Ovary (tissue), 9 donors: Measurements from ENCODE around the gene SLC9B2. TPM values are rescaled to one million over a fixed set of nuclear protein-coding genes. Genes with fewer than 3 reads are reported as not detected.

Experiments used
- DNase-seq, 5 donors: peaks; one replicate each; pipeline ENCODE4 v3.0.0-alpha.2; 2019 to 2020
- H3K27ac ChIP-seq, 2 donors: fragments of 200-600 bp; one replicate each; pipeline versions ENCODE4 v1.5.1 to v1.8.0; 2019 to 2022
- H3K27me3 ChIP-seq: fragments of 200-600 bp; one replicate; pipeline ENCODE4 v1.8.0; 2022
- H3K36me3 ChIP-seq: fragments of 200-600 bp; sonication (generic); one replicate; pipeline ENCODE4 v1.5.1; 2019
- H3K4me1 ChIP-seq: one replicate; pipeline ENCODE4 v1.8.1; 2013; ENCODE audit warnings: mild to moderate bottlenecking, moderate library complexity; ENCODE audit not compliant: insufficient read depth
- H3K4me3 ChIP-seq: fragments of 200-600 bp; sonication (generic); one replicate; pipeline ENCODE4 v1.5.1; 2017
- H3K9me3 ChIP-seq, 2 donors: fragments of 200-600 bp in 1 of 2; sonication (generic) in 1 of 2; one replicate each; pipeline versions ENCODE4 v1.5.1 to v1.8.1; 2013 to 2019; ENCODE audit warnings: mild to moderate bottlenecking in 1 of 2, moderate library complexity in 1 of 2
- EP300 ChIP-seq: sonication (generic); formaldehyde crosslinking; IDR thresholded peaks from one replicate; pipeline ENCODE4 v1.6.1; 2017; ENCODE audit warnings: antibody characterized with exemption
- POLR2A ChIP-seq: fragments of 450-650 bp; IDR thresholded peaks from one replicate; pipeline ENCODE4 v1.6.1; 2017; ENCODE audit warnings: antibody characterized with exemption, mild to moderate bottlenecking, moderate library complexity
- WGBS, 3 donors: extraction: QIAGEN DNeasy Blood & Tissue Kit in 1 of 3; methylation state at CpG; one replicate each; pipeline versions ENCODE4 v1.1.5 to v1.1.7; 2013 to 2017; 5-methylcytosine and 5-hydroxymethylcytosine counted together
- intact Hi-C, 4 donors: fragments of 100-400 bp; cut with DNase I; formaldehyde crosslinking; loops; one replicate each; pipeline versions ENCODE4 v1.11.0 to v1.15.1; 2022 to 2023
- polyA plus RNA-seq, 2 donors: library from polyadenylated mRNA; stranded (reverse); fragments of 200-250 nt in 1 of 2; fragments of 350-450 nt in 1 of 2; fragmentation: Illumina TruSeq in 1 of 2; extraction: RNeasy Lipid Tissue Mini Kit (QIAGEN cat#74804) in 1 of 2; gene quantifications; one replicate each; pipeline ENCODE4 v1.2.3, GENCODE V29; 2013 to 2014
- total RNA-seq, 7 donors: library from RNA; depleted of rRNA in 2 of 7; stranded (reverse); fragments of >200 nt in 2 of 7; fragmentation: NEBNext Ultra II Directional in 3 of 7; extraction: Animal tissue kit (Norgen Biotek cat#: 25700) in 3 of 7; gene quantifications; one replicate each; pipeline versions ENCODE4 v1.1.0 to v1.2.4, GENCODE V29; 2016 to 2023
- TF ChIP-seq, protein P1 (sequence below), 3 donors: fragments of 450-650 bp in 2 of 3; fragments of 200-600 bp in 1 of 3; IDR thresholded peaks; one replicate each; pipeline versions ENCODE4 v1.5.1 to v1.8.0; 2016 to 2022; ENCODE audit warnings: antibody characterized with exemption in 3 of 3, mild to moderate bottlenecking in 1 of 3
- donor health status: DM: no; HTN: no; CAD: no; lungs with moderate emphysema.
- donor health status: DM: no; HTN: no; CAD: no.
- donor health status: Bipolar disorder and iron deficiency.
- donor health status: DM: yes; HTN: yes; CAD: no.
- donor health status: DM: no; HTN: no; CAD: no.
- donor health status: DM: yes; HTN: yes; CAD: no.

The SLC9B2 gene
- total and polyA plus RNA-seq, 9 donors: 11.0 to 19.2 (median 17.0) TPM

DNA sequence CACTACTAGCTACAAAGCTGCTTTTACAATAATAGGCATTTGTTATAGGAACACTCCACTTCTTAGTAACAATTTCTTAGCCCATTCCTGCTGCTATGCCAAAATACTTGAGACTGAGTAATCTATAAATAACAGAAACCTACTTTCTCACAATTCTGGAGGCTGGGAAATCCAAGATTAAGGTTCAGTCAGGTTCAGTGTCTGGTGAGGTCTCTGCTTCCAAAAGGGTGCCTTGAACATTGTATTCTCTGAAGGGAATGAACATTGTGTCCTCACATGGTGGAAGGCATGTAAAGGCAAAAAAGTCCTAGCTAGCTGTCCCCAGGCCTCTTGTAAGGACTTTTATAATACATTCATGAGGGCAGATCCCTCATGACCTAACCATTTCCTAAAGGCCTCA, 64.0 kb downstream of the SLC9B2 start:
- DNase-seq: no peak
- TF ChIP-seq, protein P1, sequence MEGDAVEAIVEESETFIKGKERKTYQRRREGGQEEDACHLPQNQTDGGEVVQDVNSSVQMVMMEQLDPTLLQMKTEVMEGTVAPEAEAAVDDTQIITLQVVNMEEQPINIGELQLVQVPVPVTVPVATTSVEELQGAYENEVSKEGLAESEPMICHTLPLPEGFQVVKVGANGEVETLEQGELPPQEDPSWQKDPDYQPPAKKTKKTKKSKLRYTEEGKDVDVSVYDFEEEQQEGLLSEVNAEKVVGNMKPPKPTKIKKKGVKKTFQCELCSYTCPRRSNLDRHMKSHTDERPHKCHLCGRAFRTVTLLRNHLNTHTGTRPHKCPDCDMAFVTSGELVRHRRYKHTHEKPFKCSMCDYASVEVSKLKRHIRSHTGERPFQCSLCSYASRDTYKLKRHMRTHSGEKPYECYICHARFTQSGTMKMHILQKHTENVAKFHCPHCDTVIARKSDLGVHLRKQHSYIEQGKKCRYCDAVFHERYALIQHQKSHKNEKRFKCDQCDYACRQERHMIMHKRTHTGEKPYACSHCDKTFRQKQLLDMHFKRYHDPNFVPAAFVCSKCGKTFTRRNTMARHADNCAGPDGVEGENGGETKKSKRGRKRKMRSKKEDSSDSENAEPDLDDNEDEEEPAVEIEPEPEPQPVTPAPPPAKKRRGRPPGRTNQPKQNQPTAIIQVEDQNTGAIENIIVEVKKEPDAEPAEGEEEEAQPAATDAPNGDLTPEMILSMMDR (IDR thresholded peaks at IDR 0.05): no peak
- TF ChIP-seq EP300: no peak
- no peak for TF ChIP-seq POLR2A
- intact Hi-C loops: loop anchor here (10.0 kb wide), 3 partner anchors 388 to 568 kb away; no protein-coding TSS in a partner anchor
- Histone ChIP-seq H3K36me3 (no peaks in the 10 kb centered on the region), H3K27ac (peak overlapping the region in 1 of 2 donors; percentile 63), H3K4me3 (no peak overlapping the region), H3K4me1 (peaks cover 5% of the 10 kb centered on the region), H3K9me3 (no peaks in the 10 kb centered on the region), H3K27me3 (no peaks in the 10 kb centered on the region)

DNA sequence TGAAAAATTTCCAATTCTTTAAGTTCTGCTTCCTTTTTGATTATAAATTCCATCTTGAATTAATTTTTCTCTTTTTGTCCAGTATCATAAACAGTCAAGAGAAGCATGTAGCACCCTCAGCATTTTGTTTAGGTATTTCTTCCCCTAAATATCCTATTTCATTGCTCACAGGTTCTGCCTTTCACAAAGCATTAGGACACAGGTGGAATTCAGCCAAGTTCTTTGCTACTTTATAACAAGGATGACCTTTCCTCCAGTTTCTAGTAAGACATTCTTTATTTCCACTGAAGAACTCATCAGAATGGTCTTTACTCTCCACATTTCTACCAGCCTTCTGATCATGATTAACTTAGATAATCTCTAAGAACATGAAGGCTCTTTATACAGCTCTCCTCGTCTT, 64.5 kb downstream of the SLC9B2 start:
- peaks cover 5% of the 10 kb centered on the region for H3K4me1 ChIP-seq
- intact Hi-C loops: loop anchor here (10.0 kb wide), 3 partner anchors 387 to 567 kb away; no protein-coding TSS in a partner anchor
- WGBS, 3 donors: 34 to 53% (median 48%) methylated on average over 1 of the region's 1 CpG
- H3K9me3 ChIP-seq: no peaks in the 10 kb centered on the region
- no peak for DNase-seq
- no peak for TF ChIP-seq POLR2A
- no peak for TF ChIP-seq EP300
- TF ChIP-seq, protein P1 (IDR thresholded peaks at IDR 0.05): no peak
- H3K27me3 ChIP-seq: no peaks in the 10 kb centered on the region
- peak overlapping the region in 1 of 2 donors; percentile 63 for H3K27ac ChIP-seq
- H3K4me3 ChIP-seq: no peak overlapping the region
- H3K36me3 ChIP-seq: no peaks in the 10 kb centered on the region

DNA sequence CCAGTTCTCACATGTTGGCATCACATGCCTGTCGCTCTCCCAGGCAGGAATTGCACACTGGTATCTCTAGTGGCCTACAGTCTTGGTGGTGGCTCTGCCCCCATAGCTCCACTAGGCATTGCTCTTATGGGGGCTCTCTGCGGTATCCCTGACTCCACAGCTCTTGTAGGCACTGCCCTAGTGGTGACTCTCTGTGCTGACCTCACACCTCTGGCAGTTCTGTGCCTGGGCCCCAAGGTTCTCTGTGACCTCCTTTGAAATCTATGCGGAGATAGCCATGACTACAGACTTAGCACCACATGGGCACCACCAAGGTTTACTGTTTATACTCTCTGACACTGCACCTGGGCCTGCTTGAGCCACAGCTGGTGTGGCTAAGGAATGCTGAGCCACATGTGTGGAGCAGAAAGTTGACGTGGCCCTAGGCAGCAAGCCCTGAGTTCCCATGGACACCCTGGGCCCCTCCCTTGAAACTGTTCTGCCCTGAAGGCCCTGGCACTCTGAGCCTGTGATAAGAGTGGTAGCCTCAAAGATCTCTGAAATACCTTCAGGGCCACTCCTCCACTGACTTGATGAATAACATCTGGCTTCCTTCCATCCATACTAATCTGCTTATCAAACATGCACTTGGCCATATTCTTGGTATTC, 65.1 kb downstream of the SLC9B2 start:
- Histone ChIP-seq H3K4me3 (no peak overlapping the region), H3K36me3 (no peaks in the 10 kb centered on the region), H3K27ac (peak overlapping the region; percentile 2 to 8), H3K9me3 (no peaks in the 10 kb centered on the region), H3K4me1 (peaks cover 5% of the 10 kb centered on the region), H3K27me3 (no peaks in the 10 kb centered on the region)
- intact Hi-C loops: loop anchor here (10.0 kb wide), 3 partner anchors 387 to 567 kb away; no protein-coding TSS in a partner anchor
- TF ChIP-seq POLR2A: no peak
- TF ChIP-seq, protein P1 (IDR thresholded peaks at IDR 0.05): no peak
- WGBS, 3 donors: 65 to 77% (median 73%) methylated on average over 4 of the region's 4 CpGs
- peak in 3 of 5 donors; percentile 16 to 48 (median 21) for DNase-seq

DNA sequence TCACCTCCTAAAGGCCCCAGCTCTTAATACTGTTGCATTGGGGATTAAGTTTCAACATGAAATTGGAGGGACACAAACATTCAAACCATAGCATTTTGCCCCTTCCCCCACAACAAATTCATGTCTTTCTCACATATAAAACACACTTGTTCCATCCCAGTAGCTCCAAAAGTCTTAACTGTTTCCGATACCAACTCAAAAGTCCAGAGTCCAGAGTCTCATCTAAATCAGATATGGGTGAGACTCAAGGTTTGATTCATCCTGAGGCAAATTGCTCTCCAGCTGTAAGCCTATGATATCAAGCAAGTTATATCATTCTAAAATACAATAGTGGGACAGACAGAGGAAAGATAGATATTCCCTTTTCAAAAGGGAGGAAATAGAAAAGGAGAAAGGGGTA, 65.8 kb downstream of the SLC9B2 start:
- TF ChIP-seq POLR2A (no peak), EP300 (no peak)
- TF ChIP-seq, protein P1 (IDR thresholded peaks at IDR 0.05): no peak
- WGBS, 3 donors: 100% methylated on average over 1 of the region's 1 CpG
- no peaks in the 10 kb centered on the region for H3K9me3 ChIP-seq
- H3K4me1 ChIP-seq: peaks cover 5% of the 10 kb centered on the region
- DNase-seq: no peak
- H3K4me3 ChIP-seq: no peak overlapping the region
- H3K36me3 ChIP-seq: no peaks in the 10 kb centered on the region
- no peaks in the 10 kb centered on the region for H3K27me3 ChIP-seq
- intact Hi-C loops: loop anchor here (10.0 kb wide), 3 partner anchors 386 to 566 kb away; no protein-coding TSS in a partner anchor
- no peak overlapping the region for H3K27ac ChIP-seq
